Measurements from ENCODE around the gene TECPR1.

- TF ChIP-seq, protein P1, sequence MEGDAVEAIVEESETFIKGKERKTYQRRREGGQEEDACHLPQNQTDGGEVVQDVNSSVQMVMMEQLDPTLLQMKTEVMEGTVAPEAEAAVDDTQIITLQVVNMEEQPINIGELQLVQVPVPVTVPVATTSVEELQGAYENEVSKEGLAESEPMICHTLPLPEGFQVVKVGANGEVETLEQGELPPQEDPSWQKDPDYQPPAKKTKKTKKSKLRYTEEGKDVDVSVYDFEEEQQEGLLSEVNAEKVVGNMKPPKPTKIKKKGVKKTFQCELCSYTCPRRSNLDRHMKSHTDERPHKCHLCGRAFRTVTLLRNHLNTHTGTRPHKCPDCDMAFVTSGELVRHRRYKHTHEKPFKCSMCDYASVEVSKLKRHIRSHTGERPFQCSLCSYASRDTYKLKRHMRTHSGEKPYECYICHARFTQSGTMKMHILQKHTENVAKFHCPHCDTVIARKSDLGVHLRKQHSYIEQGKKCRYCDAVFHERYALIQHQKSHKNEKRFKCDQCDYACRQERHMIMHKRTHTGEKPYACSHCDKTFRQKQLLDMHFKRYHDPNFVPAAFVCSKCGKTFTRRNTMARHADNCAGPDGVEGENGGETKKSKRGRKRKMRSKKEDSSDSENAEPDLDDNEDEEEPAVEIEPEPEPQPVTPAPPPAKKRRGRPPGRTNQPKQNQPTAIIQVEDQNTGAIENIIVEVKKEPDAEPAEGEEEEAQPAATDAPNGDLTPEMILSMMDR (IDR thresholded peaks at IDR 0.05): peak in 3 of 7 experiments; percentile 5 to 17 (median 12)
- TF ChIP-seq POLR2A (IDR thresholded peaks at IDR 0.05): no peak
These were observed 39.7 kb upstream of the TECPR1 start for GRCh38 chr7:98291717-98292116.
